ENCODE measurements around the gene TOR1A.
"Not testable (repeated sequence)": the region's sequence is repeated elsewhere in the genome, so short reads cannot be mapped to it uniquely, and the experiment has no call there.

TOR1A gene

DNA sequence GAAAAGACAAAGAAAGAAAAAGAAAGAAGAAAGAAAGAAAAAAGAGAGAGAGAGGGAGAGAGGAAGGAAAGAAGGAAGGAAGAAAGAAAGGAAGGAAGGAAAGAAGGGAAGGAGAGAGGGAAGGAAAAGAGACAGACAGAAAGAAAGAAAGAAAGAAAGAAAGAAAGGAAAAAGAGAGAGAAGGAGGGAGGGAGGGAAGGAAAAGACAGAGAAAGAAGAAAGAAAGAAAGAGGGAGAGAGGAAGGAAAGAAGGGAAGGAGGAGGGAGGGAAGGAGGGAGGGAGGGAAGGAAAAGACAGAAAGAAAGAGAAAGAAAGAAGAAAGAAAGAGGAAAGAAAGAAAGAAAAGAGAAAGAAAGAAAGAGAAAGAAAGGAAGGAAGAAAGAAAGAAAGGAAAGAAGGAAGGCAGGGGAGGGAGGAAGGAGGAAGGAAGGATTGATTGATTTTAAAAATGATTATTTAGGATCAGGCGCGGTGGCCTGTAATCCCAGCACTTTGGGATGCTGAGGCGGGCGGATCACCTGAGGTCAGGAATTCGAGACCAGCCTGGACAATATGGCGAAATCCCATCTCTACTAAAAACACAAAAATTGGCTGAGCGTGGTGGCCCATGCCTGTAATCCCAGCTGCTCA, 44.3 kb downstream of the TOR1A start:
- no peak for ATAC-seq

- no peak for ATAC-seq
These were observed 45.5 kb downstream of the TOR1A start for GRCh38 chr9:129778469-129778868.

DNA sequence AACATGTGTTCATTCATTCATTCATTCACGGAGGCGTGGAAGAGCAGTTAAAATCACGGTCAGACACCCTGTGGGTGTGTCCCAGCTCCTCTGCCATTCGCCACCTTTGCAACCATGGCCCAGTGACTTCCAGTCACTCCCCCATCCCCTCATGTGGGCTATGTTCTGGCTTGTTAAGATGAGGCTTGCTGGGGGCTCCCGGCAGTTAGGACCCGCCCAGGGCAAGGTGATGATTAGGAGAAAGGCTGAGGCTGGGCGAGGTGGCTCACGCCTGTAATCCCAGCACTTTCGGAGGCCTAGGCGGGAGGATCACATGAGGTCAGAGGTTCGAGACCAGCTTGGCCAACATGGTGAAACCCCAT, 46.2 kb downstream of the TOR1A start:
- ATAC-seq = no peak

DNA sequence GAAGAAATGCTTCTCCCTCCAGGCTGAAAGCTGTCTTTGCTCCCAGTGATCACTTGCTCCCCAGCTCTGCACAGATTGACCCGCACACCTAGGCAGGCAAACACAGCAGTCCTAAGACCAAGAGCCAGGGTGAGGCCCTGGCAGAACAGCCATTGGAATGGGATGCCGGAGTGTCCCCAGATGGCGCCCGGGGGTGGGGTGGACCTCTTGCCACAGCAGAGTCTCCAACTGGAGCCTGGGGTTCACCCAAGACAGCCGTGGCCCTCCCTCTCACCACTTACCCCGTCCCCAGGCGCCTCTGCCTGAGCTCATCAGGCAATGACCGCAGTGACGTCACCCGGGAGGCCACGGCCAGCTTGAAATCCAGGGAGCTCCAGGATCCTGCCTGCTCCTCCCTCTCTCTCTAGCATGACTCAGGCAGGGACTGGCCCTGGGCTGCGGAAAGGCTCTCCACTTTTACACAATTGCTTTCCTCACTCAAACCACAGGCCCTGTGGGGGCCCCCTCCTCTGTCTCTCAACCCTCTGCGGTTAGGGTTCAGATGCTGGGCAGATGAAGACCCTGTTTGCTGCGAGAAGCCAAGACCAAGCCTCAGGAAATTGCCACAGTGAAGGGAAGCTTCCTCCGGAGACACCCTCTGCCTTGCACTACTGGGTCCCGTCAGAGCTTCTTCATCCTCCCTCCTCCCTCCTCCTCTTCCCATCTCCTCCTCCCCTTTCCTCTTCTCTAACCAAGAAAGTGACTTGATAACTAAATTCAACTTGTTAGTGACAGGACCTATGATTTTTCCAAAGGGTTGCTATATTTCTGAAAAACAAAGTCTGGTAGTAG, 46.8 kb downstream of the TOR1A start:
- peak; percentile 35 to 63 for ATAC-seq

GRCh38 chr9:129776566-129776937, 47.4 kb downstream of the TOR1A start:
- ATAC-seq = no peak

DNA sequence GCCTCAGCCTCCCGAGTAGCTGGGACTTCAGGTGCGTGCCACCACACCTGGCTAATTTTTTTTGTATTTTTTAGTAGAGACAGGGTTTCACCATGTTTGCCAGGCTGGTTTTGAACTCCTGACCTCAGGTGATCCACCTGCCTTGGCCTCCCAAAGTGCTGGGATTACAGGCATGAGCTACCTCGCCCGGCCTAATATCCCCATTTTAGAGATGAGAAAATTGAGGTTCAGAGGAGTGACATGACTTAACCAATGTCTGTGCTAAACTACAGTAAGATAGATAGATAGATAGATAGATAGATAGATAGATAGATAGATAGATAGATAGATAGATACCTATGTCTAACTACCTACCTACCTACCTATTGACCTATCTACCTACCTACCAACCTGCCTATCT, 47.8 kb downstream of the TOR1A start:
- not testable (repeated sequence) for ATAC-seq

DNA sequence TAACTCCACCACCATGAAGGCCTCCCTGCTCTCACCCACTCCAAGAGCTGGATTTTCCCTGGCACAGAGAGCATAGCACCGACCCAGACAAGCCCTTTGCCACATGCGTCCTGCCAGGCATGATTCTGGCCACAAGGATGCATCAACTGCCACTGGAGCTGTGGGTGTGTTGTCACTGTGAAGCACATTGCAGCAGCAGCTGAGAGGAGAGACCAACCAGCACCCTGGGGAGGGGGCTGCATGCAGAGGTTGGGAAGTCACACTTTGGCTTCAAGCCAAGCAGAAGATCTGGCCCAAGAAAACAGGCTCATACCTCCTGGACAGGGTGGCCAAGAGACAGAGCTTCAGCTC, 48.5 kb downstream of the TOR1A start:
- no peak for ATAC-seq

DNA sequence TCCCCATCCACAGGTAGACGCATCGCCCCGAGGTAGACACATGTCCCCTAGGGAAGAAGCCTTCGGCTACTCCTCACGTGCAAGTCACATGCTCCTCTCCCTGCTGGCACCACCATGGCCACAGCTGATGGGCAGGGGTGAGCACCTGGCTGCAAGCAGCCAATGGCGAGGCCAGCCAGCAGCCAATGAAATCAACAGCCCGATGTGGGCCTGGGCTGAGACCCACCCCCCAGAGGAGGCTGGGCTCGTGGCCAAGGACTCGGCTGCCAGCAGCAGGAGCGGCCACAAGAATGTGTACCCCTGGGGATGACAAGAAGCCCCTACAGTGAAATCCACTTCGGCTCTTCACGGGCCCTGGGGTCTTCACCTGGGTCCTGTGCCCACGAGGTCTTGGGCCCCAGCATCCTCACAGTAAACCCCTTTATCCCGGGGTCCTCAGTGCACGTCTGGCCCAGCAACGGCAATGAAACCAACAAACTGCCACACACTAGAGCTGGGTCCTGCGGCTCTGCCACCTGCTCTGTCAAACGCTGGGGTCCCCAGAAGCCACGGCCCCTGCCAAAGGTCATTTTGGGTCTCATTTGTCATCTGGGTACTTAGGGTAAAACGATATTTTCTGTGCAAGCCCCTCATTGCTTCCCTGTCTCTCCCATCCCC, 49.0 kb downstream of the TOR1A start:
- no peak for ATAC-seq

DNA sequence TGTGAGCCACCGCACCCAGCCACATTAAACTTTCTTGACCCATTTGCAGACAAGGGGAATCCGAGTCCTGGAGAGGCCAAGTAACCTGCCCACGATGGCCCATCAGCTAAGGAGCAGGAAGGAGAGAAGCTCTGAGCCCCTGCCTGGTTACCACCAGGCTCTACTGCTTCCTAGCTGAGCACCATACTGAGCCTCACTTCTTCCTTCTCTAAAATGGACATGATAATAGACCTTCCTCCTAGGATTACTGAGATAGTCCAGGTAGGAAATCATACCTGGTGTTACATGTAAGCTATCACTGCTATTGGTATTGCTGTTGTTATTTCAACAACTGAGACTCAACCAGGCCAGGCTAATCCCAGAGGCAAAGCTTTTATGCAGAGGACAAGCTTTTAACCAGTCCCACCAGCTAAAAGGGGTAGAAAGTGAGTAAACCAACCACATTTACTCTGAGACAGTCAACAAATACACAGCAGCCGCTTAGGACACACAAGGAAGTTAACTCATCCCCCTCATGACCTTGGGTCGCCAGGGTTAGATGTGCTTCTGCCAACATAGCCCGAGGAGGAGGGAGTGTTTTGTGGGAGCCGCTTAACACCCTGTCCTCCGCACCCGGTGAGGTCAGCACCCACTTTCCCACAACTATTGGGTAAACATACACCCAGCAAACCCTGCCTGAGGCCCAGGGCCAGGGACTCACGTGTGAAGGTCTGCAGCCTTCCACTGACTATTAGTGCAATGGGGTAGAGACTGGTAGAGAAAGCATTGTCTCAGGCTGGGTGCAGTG, 50.5 kb downstream of the TOR1A start:
- ATAC-seq = no peak

DNA sequence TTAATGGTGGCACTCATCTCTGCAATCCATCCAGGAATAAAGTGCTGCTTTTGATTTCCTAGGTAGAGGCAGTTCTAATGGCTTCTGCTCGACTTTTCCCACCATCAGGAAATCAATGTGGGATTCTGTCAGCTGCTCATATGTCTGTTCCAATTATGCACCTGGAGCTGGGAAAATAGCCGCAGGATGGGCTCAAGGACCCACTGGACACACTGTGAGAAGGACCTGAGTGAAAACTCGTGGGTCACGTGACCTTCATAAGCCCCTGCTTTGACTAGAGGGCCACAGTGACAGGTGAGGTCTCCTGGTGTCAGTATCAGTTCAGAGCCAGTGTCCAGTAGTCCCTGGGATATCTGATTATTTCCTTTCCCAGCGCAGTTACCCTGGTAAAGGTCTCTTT, 53.2 kb downstream of the TOR1A start:
- no peak for ATAC-seq

DNA sequence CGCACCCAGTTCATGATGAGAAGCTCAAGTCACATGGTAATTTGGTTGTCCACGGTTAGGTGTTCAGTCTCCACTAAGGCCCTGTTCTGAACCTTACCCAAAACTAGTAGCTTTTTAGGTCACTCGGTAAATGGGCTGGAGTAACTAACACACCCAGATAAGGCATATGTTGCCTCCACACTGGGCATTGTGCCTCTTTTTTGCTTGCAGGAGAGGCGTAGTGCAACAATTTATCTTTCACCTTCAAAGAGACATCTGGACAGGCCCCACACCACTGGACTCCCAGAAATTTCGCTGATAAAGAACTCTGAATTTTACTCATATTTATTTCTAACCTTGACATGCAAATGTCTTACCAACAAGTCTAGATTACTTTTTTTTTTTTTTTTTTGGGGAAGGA, 54.3 kb downstream of the TOR1A start:
- ATAC-seq = no peak

- no peak for ATAC-seq
These were observed 55.5 kb downstream of the TOR1A start for GRCh38 chr9:129768486-129768885.

GRCh38 chr9:129765764-129766317, 58.1 kb downstream of the TOR1A start:
- ATAC-seq = no peak

- ATAC-seq = no peak
These were observed 60.7 kb downstream of the TOR1A start for GRCh38 chr9:129762985-129763926.

Measured in activated CD4-positive, CD25-positive, alpha-beta regulatory T cell treated with anti-CD3 and anti-CD28 coated beads, Interleukin-2, amount 50 U/mL, for 24 hours (primary cell).